Activated T-helper 2 cell treated with anti-CD3 and anti-CD28 coated beads, Interferon-gamma antibody, Interleukin-2, Interleukin-4, amounts not matched to agents 10 μg/mL and 5 μg/mL and 100 μg/mL, durations not matched to agents 14 hours and 24 hours and 36 hours (primary cell): ENCODE results near the gene FGFR2. TPM values are rescaled to one million over a fixed set of nuclear protein-coding genes. Genes with fewer than 3 reads are reported as not detected.

ENCODE experiments used
- DNase-seq: peaks from one replicate; pipeline ENCODE4 v3.0.0; 2021; ENCODE audit warnings: low spot score
- H3K27ac Mint-ChIP-seq: one replicate; pipeline ENCODE4 v1.8.0; 2021; ENCODE audit warnings: mixed read lengths
- H3K27me3 Mint-ChIP-seq: one replicate; pipeline ENCODE4 v1.8.0; 2021; ENCODE audit warnings: low read depth, mixed read lengths
- H3K36me3 Mint-ChIP-seq: one replicate; pipeline ENCODE4 v1.8.0; 2021; ENCODE audit warnings: low read depth, mixed read lengths
- H3K4me1 Mint-ChIP-seq: one replicate; pipeline ENCODE4 v1.8.0; 2021; ENCODE audit warnings: low read depth, mixed read lengths
- H3K4me3 Mint-ChIP-seq: one replicate; pipeline ENCODE4 v1.8.0; 2021; ENCODE audit warnings: low read depth, mild to moderate bottlenecking, moderate library complexity, mixed read lengths
- H3K9me3 Mint-ChIP-seq: one replicate; pipeline ENCODE4 v1.8.0; 2021; ENCODE audit warnings: mixed read lengths
- intact Hi-C: fragments of 100-400 bp; cut with micrococcal nuclease; formaldehyde crosslinking; loops from one replicate; pipeline ENCODE4 v1.15.1; 2023
- total RNA-seq: library from RNA; stranded (reverse); gene quantifications from 2 replicates; pipeline ENCODE4 v1.2.3, GENCODE V29; 2022

The FGFR2 gene
- total RNA-seq, 1 donor from 2014 or later = not detected

- Mint-ChIP-seq H3K9me3 (no peaks in the 10 kb centered on the region), H3K4me1 (no peaks in the 10 kb centered on the region), H3K36me3 (no peaks in the 10 kb centered on the region)
These were observed 131.8 kb downstream of the FGFR2 start for GRCh38 chr10:121466424-121466823.

GRCh38 chr10:121465215-121465614 lies 133.0 kb downstream of the FGFR2 start:
- no peaks in the 10 kb centered on the region for H3K36me3 Mint-ChIP-seq
- DNase-seq = no peak
- no peaks in the 10 kb centered on the region for H3K4me1 Mint-ChIP-seq
- H3K9me3 Mint-ChIP-seq = no peaks in the 10 kb centered on the region
- H3K4me3 Mint-ChIP-seq = no peak overlapping the region
- H3K27me3 Mint-ChIP-seq = no peaks in the 10 kb centered on the region
- no peak overlapping the region for H3K27ac Mint-ChIP-seq
- intact Hi-C loops = no loop called here

More at GRCh38 chr10:121466424-121466823, 131.8 kb downstream of the FGFR2 start:
- intact Hi-C loops = no loop called here
- no peaks in the 10 kb centered on the region for H3K27me3 Mint-ChIP-seq
- no peak overlapping the region for H3K27ac Mint-ChIP-seq
- H3K4me3 Mint-ChIP-seq = no peak overlapping the region
- DNase-seq = no peak

- H3K27me3 Mint-ChIP-seq = no peaks in the 10 kb centered on the region
- no peaks in the 10 kb centered on the region for H3K36me3 Mint-ChIP-seq
- H3K27ac Mint-ChIP-seq = no peak overlapping the region
- DNase-seq = no peak
- intact Hi-C loops = no loop called here
- H3K4me3 Mint-ChIP-seq = no peak overlapping the region
- no peaks in the 10 kb centered on the region for H3K4me1 Mint-ChIP-seq
- no peaks in the 10 kb centered on the region for H3K9me3 Mint-ChIP-seq
These were observed 133.7 kb downstream of the FGFR2 start for GRCh38 chr10:121464517-121464916.

GRCh38 chr10:121462955-121463354 lies 135.3 kb downstream of the FGFR2 start:
- Mint-ChIP-seq H3K27me3 (no peaks in the 10 kb centered on the region), H3K9me3 (no peaks in the 10 kb centered on the region), H3K27ac (no peak overlapping the region), H3K4me1 (no peaks in the 10 kb centered on the region), H3K4me3 (no peak overlapping the region), H3K36me3 (no peaks in the 10 kb centered on the region)
- intact Hi-C loops = no loop called here
- no peak for DNase-seq

- H3K4me1 Mint-ChIP-seq = no peaks in the 10 kb centered on the region
- H3K36me3 Mint-ChIP-seq = no peaks in the 10 kb centered on the region
- no peak overlapping the region for H3K4me3 Mint-ChIP-seq
- intact Hi-C loops = no loop called here
- H3K9me3 Mint-ChIP-seq = no peaks in the 10 kb centered on the region
- H3K27me3 Mint-ChIP-seq = no peaks in the 10 kb centered on the region
- no peak for DNase-seq
- H3K27ac Mint-ChIP-seq = no peak overlapping the region
These were observed 136.0 kb downstream of the FGFR2 start for GRCh38 chr10:121462281-121462680.

GRCh38 chr10:121461307-121461706 lies 136.9 kb downstream of the FGFR2 start:
- no peak for DNase-seq
- Mint-ChIP-seq H3K4me3 (no peak overlapping the region), H3K27ac (no peak overlapping the region), H3K9me3 (no peaks in the 10 kb centered on the region), H3K27me3 (no peaks in the 10 kb centered on the region), H3K4me1 (no peaks in the 10 kb centered on the region), H3K36me3 (no peaks in the 10 kb centered on the region)
- intact Hi-C loops = no loop called here

GRCh38 chr10:121460733-121461132 lies 137.5 kb downstream of the FGFR2 start:
- no peak for DNase-seq
- Mint-ChIP-seq H3K36me3 (no peaks in the 10 kb centered on the region), H3K27me3 (no peaks in the 10 kb centered on the region), H3K9me3 (no peaks in the 10 kb centered on the region), H3K4me1 (no peaks in the 10 kb centered on the region), H3K27ac (no peak overlapping the region), H3K4me3 (no peak overlapping the region)
- intact Hi-C loops = no loop called here

- H3K27me3 Mint-ChIP-seq = no peaks in the 10 kb centered on the region
- no peak overlapping the region for H3K4me3 Mint-ChIP-seq
- no peak for DNase-seq
- H3K9me3 Mint-ChIP-seq = no peaks in the 10 kb centered on the region
- intact Hi-C loops = no loop called here
- H3K27ac Mint-ChIP-seq = no peak overlapping the region
- no peaks in the 10 kb centered on the region for H3K4me1 Mint-ChIP-seq
- no peaks in the 10 kb centered on the region for H3K36me3 Mint-ChIP-seq
These were observed 138.4 kb downstream of the FGFR2 start for GRCh38 chr10:121459622-121460453.

GRCh38 chr10:121459279-121459621 lies 139.0 kb downstream of the FGFR2 start:
- Mint-ChIP-seq H3K27me3 (no peaks in the 10 kb centered on the region), H3K4me3 (no peak overlapping the region), H3K4me1 (no peaks in the 10 kb centered on the region), H3K36me3 (no peaks in the 10 kb centered on the region), H3K27ac (no peak overlapping the region), H3K9me3 (no peaks in the 10 kb centered on the region)
- no peak for DNase-seq
- intact Hi-C loops = no loop called here

- H3K27ac Mint-ChIP-seq = no peak overlapping the region
- no peaks in the 10 kb centered on the region for H3K36me3 Mint-ChIP-seq
- H3K9me3 Mint-ChIP-seq = no peaks in the 10 kb centered on the region
- intact Hi-C loops = no loop called here
- DNase-seq = no peak
- no peaks in the 10 kb centered on the region for H3K4me1 Mint-ChIP-seq
- H3K27me3 Mint-ChIP-seq = no peaks in the 10 kb centered on the region
- no peak overlapping the region for H3K4me3 Mint-ChIP-seq
These were observed 140.5 kb downstream of the FGFR2 start for GRCh38 chr10:121457729-121458128.

- intact Hi-C loops = no loop called here
- H3K4me1 Mint-ChIP-seq = no peaks in the 10 kb centered on the region
- no peaks in the 10 kb centered on the region for H3K36me3 Mint-ChIP-seq
- DNase-seq = no peak
- no peak overlapping the region for H3K4me3 Mint-ChIP-seq
- H3K9me3 Mint-ChIP-seq = no peaks in the 10 kb centered on the region
- no peak overlapping the region for H3K27ac Mint-ChIP-seq
- no peaks in the 10 kb centered on the region for H3K27me3 Mint-ChIP-seq
These were observed 142.9 kb downstream of the FGFR2 start for GRCh38 chr10:121455377-121455776.

- Mint-ChIP-seq H3K4me3 (no peak overlapping the region), H3K4me1 (no peaks in the 10 kb centered on the region), H3K27ac (no peak overlapping the region), H3K9me3 (no peaks in the 10 kb centered on the region), H3K36me3 (no peaks in the 10 kb centered on the region), H3K27me3 (no peaks in the 10 kb centered on the region)
- intact Hi-C loops = no loop called here
- DNase-seq = no peak
These were observed 143.5 kb downstream of the FGFR2 start for GRCh38 chr10:121454781-121455180.

- H3K27ac Mint-ChIP-seq = no peak overlapping the region
- no peaks in the 10 kb centered on the region for H3K27me3 Mint-ChIP-seq
- H3K36me3 Mint-ChIP-seq = no peaks in the 10 kb centered on the region
- intact Hi-C loops = no loop called here
- no peaks in the 10 kb centered on the region for H3K4me1 Mint-ChIP-seq
- H3K4me3 Mint-ChIP-seq = no peak overlapping the region
- DNase-seq = no peak
- no peaks in the 10 kb centered on the region for H3K9me3 Mint-ChIP-seq
These were observed 145.1 kb downstream of the FGFR2 start for GRCh38 chr10:121453160-121453559.

- H3K9me3 Mint-ChIP-seq = no peaks in the 10 kb centered on the region
- H3K27ac Mint-ChIP-seq = no peak overlapping the region
- no peaks in the 10 kb centered on the region for H3K27me3 Mint-ChIP-seq
- H3K36me3 Mint-ChIP-seq = no peaks in the 10 kb centered on the region
- no peak for DNase-seq
- H3K4me3 Mint-ChIP-seq = no peak overlapping the region
- no peaks in the 10 kb centered on the region for H3K4me1 Mint-ChIP-seq
- intact Hi-C loops = no loop called here
These were observed 145.7 kb downstream of the FGFR2 start for GRCh38 chr10:121452581-121452980.
